Neural cell (in vitro differentiated cells): ENCODE data around the gene GTPBP4. TPM values are rescaled to one million over a fixed set of nuclear protein-coding genes. Genes with fewer than 3 reads are reported as not detected.

Source experiments
- H2AFZ ChIP-seq: fragments of 200-600, 300-800 bp; sonication (generic), shearing (Covaris generic); 2 replicates; pipeline ENCODE4 v1.6.0; 2014; ENCODE audit warnings: low read depth, mild to moderate bottlenecking, antibody characterized with exemption, low read length, moderate library complexity
- H3F3A ChIP-seq: fragments of 200-600 bp; shearing (Covaris generic); 2 replicates; pipeline ENCODE4 v1.6.1; 2016; ENCODE audit warnings: mild to moderate bottlenecking, moderate library complexity, mixed read lengths, antibody characterized with exemption, low read length; ENCODE audit not compliant: insufficient read depth, poor library complexity, severe bottlenecking
- H3K27ac ChIP-seq: fragments of 200-600, 300-800 bp; sonication (generic), shearing (Covaris generic); 2 replicates; pipeline ENCODE4 v1.5.1; 2014; ENCODE audit warnings: mild to moderate bottlenecking, low read length, moderate library complexity
- H3K27me3 ChIP-seq: fragments of 300-800, 200-600 bp; sonication (generic), shearing (Covaris generic); 2 replicates; pipeline ENCODE4 v1.6.0; 2014; ENCODE audit warnings: mild to moderate bottlenecking, low read depth, low read length, moderate library complexity; ENCODE audit not compliant: insufficient read depth
- H3K36me3 ChIP-seq: fragments of 300-800, 200-600 bp; sonication (generic), shearing (Covaris generic); 2 replicates; pipeline ENCODE4 v1.5.1; 2014; ENCODE audit warnings: mild to moderate bottlenecking, antibody characterized with exemption, low read length, moderate library complexity; ENCODE audit not compliant: insufficient read depth
- H3K4me2 ChIP-seq: fragments of 300-800, 200-600 bp; sonication (generic), shearing (Covaris generic); 2 replicates; pipeline ENCODE4 v1.6.0; 2014; ENCODE audit warnings: mild to moderate bottlenecking, low read length
- H3K4me3 ChIP-seq: fragments of 300-800, 200-600 bp; sonication (generic), shearing (Covaris generic); 2 replicates; pipeline ENCODE4 v1.5.1; 2014; ENCODE audit warnings: mild to moderate bottlenecking, low read length, moderate library complexity
- H3K79me2 ChIP-seq: fragments of 200-600 bp; shearing (Covaris generic); replicated peaks from 2 replicates; pipeline ENCODE4 v1.6.0; 2014; ENCODE audit warnings: mild to moderate bottlenecking, low read length, moderate library complexity; ENCODE audit not compliant: insufficient read depth
- H3K9ac ChIP-seq: fragments of 300-800, 200-600 bp; sonication (generic), shearing (Covaris generic); 2 replicates; pipeline ENCODE4 v1.6.1; 2016; ENCODE audit warnings: mild to moderate bottlenecking, low read length, mixed read lengths
- H3K9me2 ChIP-seq: fragments of 200-600 bp; shearing (Covaris generic); 2 replicates; pipeline ENCODE4 v1.6.1; 2016; ENCODE audit warnings: mild to moderate bottlenecking, low read length, mixed read lengths; ENCODE audit not compliant: insufficient read depth
- H3K9me3 ChIP-seq: fragments of 200-600, 300-800 bp; sonication (generic), shearing (Covaris generic); 2 replicates; pipeline ENCODE4 v1.6.1; 2016; ENCODE audit warnings: mild to moderate bottlenecking, mixed run types, low read length, moderate library complexity, mixed read lengths
- H4K20me1 ChIP-seq: fragments of 200-600 bp; shearing (Covaris generic); 2 replicates; pipeline ENCODE4 v1.6.1; 2016; ENCODE audit warnings: mild to moderate bottlenecking, mixed run types; ENCODE audit not compliant: insufficient read depth
- EP300 ChIP-seq: fragments of 450-650 bp; conservative IDR thresholded peaks from 2 replicates; pipeline ENCODE4 v1.6.1; 2014; ENCODE audit warnings: antibody characterized with exemption, mild to moderate bottlenecking, moderate library complexity; ENCODE audit not compliant: poor library complexity, severe bottlenecking
- EZH2 ChIP-seq: fragments of 200-600, 300-800 bp; shearing (Covaris generic), sonication (generic); IDR thresholded peaks from 2 replicates; pipeline ENCODE4 v1.6.1; 2014; ENCODE audit warnings: antibody characterized with exemption, low read length, borderline replicate concordance, mild to moderate bottlenecking; ENCODE audit not compliant: insufficient read depth, poor library complexity, severe bottlenecking
- MXI1 ChIP-seq: fragments of 450-650 bp; conservative IDR thresholded peaks from 2 replicates; pipeline ENCODE4 v1.6.1; 2014; ENCODE audit warnings: antibody characterized with exemption, mild to moderate bottlenecking; ENCODE audit not compliant: poor library complexity, severe bottlenecking
- POLR2AphosphoS5 ChIP-seq: IDR thresholded peaks from 2 replicates; pipeline ENCODE4 v1.6.1; 2012
- RAD21 ChIP-seq: fragments of 450-650 bp; conservative IDR thresholded peaks from 2 replicates; pipeline ENCODE4 v1.6.1; 2014; ENCODE audit warnings: antibody characterized with exemption, mild to moderate bottlenecking, moderate library complexity
- SMC3 ChIP-seq: fragments of 450-650 bp; conservative IDR thresholded peaks from 2 replicates; pipeline ENCODE4 v1.6.1; 2014; ENCODE audit warnings: antibody characterized with exemption, mild to moderate bottlenecking, moderate library complexity; ENCODE audit not compliant: poor library complexity
- TAF1 ChIP-seq: IDR thresholded peaks from 2 replicates; pipeline ENCODE4 v1.6.1; 2012; ENCODE audit warnings: low read depth
- polyA plus RNA-seq: library from polyadenylated mRNA; depleted of rRNA; stranded (reverse); fragments of >200 nt; gene quantifications from 2 replicates; pipeline ENCODE4 v1.2.3, GENCODE V29; 2014
- TF ChIP-seq, protein P1 (sequence below): IDR thresholded peaks from 2 replicates; pipeline ENCODE4 v1.6.1; 2012; ENCODE audit warnings: borderline replicate concordance
- TF ChIP-seq, protein P2 (sequence below): fragments of 450-650 bp; IDR thresholded peaks from 2 replicates; pipeline ENCODE4 v1.5.1; 2014; ENCODE audit warnings: antibody characterized with exemption, mild to moderate bottlenecking, moderate library complexity; ENCODE audit not compliant: poor library complexity, severe bottlenecking

GTPBP4 gene
- polyA plus RNA-seq, 1 donor from 2014 or later: 32.7 TPM

DNA sequence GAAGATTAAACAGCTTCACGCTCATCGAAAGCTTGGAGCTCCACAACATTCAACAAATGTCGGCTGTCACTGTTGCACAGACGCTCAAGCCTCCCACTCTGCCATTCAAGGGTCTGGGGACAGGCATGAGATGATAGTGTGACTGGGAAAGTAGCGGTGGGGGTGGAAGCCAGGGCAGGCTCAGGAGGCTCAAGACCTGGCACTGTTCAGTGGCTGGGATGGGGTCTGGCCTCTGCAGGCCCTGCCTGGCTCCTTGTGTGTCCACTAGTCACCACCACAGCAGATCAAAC is 13.5 kb upstream of the GTPBP4 start:
- no peaks in the 10 kb centered on the region for H3K9me3 ChIP-seq
- no peak overlapping the region for H3K9ac ChIP-seq

DNA sequence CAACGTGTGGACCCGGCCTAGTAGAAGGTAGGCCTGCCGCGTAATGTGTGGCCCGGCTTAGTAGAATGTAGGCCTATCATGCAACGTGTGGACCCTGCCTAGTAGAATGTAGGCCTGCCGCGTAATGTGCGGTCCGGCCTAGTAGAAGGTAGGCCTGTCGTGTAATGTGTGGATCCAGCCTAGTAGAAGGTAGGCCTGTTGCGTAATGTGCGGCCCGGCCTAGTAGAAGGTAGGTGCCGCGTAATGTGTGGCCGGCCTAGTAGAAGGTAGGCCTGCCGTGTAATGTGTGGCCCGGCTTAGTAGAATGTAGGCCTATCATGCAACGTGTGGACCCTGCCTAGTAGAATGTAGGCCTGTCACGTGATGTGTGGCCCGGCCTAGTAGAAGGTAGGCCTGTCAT is 11.9 kb upstream of the GTPBP4 start:
- TF ChIP-seq, protein P1, sequence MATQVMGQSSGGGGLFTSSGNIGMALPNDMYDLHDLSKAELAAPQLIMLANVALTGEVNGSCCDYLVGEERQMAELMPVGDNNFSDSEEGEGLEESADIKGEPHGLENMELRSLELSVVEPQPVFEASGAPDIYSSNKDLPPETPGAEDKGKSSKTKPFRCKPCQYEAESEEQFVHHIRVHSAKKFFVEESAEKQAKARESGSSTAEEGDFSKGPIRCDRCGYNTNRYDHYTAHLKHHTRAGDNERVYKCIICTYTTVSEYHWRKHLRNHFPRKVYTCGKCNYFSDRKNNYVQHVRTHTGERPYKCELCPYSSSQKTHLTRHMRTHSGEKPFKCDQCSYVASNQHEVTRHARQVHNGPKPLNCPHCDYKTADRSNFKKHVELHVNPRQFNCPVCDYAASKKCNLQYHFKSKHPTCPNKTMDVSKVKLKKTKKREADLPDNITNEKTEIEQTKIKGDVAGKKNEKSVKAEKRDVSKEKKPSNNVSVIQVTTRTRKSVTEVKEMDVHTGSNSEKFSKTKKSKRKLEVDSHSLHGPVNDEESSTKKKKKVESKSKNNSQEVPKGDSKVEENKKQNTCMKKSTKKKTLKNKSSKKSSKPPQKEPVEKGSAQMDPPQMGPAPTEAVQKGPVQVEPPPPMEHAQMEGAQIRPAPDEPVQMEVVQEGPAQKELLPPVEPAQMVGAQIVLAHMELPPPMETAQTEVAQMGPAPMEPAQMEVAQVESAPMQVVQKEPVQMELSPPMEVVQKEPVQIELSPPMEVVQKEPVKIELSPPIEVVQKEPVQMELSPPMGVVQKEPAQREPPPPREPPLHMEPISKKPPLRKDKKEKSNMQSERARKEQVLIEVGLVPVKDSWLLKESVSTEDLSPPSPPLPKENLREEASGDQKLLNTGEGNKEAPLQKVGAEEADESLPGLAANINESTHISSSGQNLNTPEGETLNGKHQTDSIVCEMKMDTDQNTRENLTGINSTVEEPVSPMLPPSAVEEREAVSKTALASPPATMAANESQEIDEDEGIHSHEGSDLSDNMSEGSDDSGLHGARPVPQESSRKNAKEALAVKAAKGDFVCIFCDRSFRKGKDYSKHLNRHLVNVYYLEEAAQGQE: no peak
- TF ChIP-seq EZH2: no peak
- no peak for TF ChIP-seq SMC3
- TF ChIP-seq EP300: no peak
- TF ChIP-seq MXI1: no peak
- TF ChIP-seq TAF1: no peak
- TF ChIP-seq POLR2AphosphoS5: no peak
- TF ChIP-seq RAD21: no peak
- TF ChIP-seq, protein P2, sequence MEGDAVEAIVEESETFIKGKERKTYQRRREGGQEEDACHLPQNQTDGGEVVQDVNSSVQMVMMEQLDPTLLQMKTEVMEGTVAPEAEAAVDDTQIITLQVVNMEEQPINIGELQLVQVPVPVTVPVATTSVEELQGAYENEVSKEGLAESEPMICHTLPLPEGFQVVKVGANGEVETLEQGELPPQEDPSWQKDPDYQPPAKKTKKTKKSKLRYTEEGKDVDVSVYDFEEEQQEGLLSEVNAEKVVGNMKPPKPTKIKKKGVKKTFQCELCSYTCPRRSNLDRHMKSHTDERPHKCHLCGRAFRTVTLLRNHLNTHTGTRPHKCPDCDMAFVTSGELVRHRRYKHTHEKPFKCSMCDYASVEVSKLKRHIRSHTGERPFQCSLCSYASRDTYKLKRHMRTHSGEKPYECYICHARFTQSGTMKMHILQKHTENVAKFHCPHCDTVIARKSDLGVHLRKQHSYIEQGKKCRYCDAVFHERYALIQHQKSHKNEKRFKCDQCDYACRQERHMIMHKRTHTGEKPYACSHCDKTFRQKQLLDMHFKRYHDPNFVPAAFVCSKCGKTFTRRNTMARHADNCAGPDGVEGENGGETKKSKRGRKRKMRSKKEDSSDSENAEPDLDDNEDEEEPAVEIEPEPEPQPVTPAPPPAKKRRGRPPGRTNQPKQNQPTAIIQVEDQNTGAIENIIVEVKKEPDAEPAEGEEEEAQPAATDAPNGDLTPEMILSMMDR: no peak
- H3K9me3 ChIP-seq: no peaks in the 10 kb centered on the region
- H3K9ac ChIP-seq: no peak overlapping the region

More for the DNA sequence above, 13.5 kb upstream of the GTPBP4 start:
- Histone ChIP-seq H4K20me1 (no peaks in the 10 kb centered on the region), H3K27me3 (no peaks in the 10 kb centered on the region), H3K27ac (no peak overlapping the region), H3F3A (no peaks in the 10 kb centered on the region), H3K9me2 (no peaks in the 10 kb centered on the region), H3K79me2 (no peaks in the 10 kb centered on the region), H3K36me3 (no peaks in the 10 kb centered on the region), H3K4me3 (no peak overlapping the region), H2AFZ (no peak overlapping the region), H3K4me2 (no peak overlapping the region)
- TF ChIP-seq POLR2AphosphoS5 (no peak), EZH2 (no peak), TAF1 (no peak), SMC3 (no peak), EP300 (no peak), RAD21 (no peak), MXI1 (no peak)
- TF ChIP-seq, protein P2: no peak
- TF ChIP-seq, protein P1: no peak

More for the DNA sequence above, 11.9 kb upstream of the GTPBP4 start:
- Histone ChIP-seq H2AFZ (no peak overlapping the region), H3F3A (no peaks in the 10 kb centered on the region), H3K27ac (no peak overlapping the region), H3K9me2 (no peaks in the 10 kb centered on the region), H3K4me2 (no peak overlapping the region), H3K4me3 (no peak overlapping the region), H3K79me2 (no peaks in the 10 kb centered on the region), H3K27me3 (no peaks in the 10 kb centered on the region), H4K20me1 (no peaks in the 10 kb centered on the region), H3K36me3 (no peaks in the 10 kb centered on the region)
